DMS153 treated with DMSO at 0.1 percent for 48 hours (cell line): ENCODE results near the gene ACSS3.
"Not testable (repeated sequence)": the region's sequence is repeated elsewhere in the genome, so short reads cannot be mapped to it uniquely, and the experiment has no call there.

ENCODE experiments used
- DNase-seq: peaks from one replicate; lab custom pipeline; 2025; ENCODE audit not compliant: unreplicated experiment; lab: John Stamatoyannopoulos, UW

Gene ACSS3

GRCh38 chr12:81164827-81165226 lies 86.9 kb downstream of the ACSS3 start:
- no peak for DNase-seq

GRCh38 chr12:81166790-81167189 lies 88.9 kb downstream of the ACSS3 start:
- no peak for DNase-seq

DNA sequence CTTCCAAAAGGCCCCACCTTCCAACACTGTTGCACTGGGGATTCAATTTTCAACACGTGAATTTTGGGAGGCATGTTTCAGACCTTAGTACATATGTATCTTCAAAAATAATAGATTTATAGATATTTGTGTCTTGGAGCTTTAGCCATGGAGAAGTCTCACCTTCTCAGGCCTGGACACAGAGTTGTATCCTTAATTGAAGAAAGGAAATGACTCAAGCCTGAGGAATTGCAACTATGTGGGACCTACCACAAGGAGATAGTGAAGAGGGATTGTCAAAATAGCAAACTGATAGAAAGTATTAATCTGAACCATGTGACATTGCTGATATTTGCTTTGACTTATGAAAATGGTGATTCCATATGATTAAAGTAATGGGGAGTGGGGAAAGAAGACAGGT lies 89.8 kb downstream of the ACSS3 start:
- no peak for DNase-seq

GRCh38 chr12:81168445-81168844 lies 90.6 kb downstream of the ACSS3 start:
- no peak for DNase-seq

DNA sequence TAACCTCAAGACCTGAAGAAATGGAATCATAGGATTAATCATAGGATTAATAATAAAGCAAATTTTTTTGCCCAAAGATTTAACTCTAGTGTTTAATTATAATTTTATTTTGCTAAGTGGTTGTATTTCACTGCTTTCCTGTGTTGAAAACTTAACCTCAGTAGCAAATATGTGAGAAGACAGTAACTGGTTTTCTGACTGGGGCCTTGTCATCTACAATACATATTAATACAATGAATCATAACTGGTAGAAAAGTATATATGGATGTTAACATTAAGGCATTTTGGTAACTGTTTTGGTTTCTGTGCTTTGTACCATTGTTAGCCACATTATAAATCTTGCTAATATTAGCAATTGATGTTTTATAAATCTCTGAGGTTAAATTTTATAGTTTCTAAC lies 92.2 kb downstream of the ACSS3 start:
- DNase-seq, result no peak

- no peak for DNase-seq
Observed at GRCh38 chr12:81172851-81173250, 95.0 kb downstream of the ACSS3 start.

GRCh38 chr12:81174664-81175063 lies 96.8 kb downstream of the ACSS3 start:
- DNase-seq, result no peak

DNA sequence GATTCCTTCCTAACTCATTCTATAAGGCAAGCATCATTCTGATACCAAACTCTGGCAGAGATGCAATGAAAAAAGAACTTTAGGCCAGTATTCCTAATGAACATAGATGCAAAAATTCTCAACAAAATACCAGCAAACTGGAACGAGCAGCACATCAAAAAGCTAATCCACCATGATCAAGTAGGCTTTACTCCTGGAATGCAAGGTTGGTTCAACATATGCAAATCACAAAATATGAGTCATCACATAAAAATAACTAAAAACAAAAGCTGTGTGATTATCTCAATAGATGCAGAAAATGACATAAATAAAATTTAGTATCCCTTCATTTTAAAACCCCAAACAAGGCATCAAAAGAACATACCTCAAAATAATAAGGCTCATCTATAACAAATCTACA lies 98.9 kb downstream of the ACSS3 start:
- DNase-seq, result no peak

DNA sequence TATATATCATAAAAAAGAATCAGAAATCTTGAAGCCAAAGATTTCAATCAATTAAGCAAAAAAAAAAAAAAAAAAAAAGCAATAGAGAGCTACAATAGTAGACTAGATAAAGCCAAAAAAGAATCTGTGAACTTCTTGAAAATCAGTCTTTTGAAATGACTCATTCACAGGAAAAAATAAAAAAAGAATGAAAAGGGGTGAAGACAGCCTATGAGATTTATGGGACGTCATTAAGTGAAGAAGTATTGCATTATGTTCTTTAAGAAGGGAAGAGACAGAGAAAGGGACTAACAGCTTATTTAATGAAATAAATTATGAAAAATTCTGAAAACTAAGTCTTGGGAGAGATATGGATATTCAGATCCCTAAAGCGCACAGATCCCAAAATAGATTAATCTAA lies 103.8 kb downstream of the ACSS3 start:
- no peak for DNase-seq

DNA sequence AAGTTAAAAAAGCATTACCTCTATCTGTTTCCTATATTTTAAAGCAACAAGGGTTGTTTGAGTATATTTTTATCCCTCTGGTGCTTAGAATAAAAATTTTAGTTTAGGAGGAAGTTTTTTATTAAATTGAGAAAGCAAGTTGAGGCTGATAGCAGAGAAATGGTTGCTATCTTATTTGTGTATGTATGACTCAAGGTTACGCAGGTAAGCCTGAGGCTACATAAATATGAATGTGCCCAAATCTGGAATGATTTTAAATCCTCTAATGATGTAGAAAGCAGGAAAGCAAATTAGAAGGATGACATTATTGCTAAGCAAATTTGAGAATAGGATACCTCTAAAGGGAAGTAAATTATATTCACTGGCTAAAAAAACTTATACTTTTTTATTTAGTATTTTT lies 109.8 kb downstream of the ACSS3 start:
- no peak for DNase-seq

GRCh38 chr12:81196595-81196994 lies 118.7 kb downstream of the ACSS3 start:
- no peak for DNase-seq

- DNase-seq, result not testable (repeated sequence)
Observed at GRCh38 chr12:81200561-81200960, 122.7 kb downstream of the ACSS3 start.

DNA sequence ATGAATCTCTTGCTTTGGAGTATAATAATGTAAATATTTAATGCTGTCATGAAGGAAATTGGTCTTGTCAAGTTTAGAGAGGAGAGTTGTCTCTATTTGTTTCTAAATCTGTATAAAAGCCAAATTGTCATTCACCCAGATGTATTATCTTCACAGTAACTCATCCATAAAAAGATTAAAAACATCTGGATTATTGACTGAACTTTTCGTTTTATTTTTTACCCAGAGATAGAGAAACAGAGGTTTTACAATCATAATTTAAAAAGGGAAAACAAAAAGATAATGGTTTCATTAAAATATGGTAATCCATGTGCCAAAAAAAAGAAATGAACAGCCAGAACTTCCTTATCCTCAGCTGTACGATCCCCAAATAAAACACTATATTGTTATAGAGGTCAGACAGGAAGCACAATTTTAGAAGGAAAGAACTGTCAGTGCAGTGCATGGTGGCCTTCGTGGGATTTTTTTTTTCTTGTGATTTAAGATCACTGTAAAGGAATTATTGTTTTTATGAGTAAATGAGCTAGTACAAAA lies 125.9 kb downstream of the ACSS3 start:
- DNase-seq, result no peak

DNA sequence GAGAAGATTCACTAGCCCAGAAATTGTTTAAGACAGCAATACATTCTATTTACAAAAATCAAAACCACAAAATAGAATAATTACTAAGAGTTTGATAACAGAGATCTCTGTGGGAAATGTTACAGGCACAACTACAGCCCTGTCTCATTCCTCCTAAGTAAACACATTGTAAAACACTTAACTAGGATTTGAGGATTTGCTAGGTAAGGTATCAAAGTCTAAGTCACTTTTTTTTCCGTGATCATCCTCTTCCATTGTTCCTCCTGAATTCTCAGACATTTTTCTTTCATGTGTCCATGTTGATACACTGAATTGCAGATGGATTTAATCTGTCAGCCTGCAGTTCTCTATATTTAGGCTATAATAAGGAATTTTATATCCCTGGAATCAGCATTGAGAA lies 127.5 kb downstream of the ACSS3 start:
- no peak for DNase-seq

DNA sequence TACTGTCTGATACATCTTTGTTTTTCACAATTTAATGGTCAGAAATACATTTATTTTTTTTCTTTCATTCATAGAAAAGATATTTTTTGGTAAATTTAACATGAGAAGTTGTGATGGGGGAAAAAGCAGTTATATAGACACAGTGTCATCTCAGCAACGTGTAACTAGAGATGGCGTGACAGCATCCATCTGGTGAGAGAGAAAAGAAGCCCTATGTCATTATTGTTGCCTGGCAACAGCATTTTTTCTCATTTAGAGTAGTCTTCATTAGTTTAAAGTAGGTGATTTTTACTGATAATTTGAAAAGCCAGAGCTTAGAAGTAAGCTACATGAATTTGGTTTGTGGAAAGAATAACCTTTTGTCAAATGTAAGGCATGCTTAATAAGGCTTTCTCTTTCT lies 128.6 kb downstream of the ACSS3 start:
- peak; percentile 17 for DNase-seq

DNA sequence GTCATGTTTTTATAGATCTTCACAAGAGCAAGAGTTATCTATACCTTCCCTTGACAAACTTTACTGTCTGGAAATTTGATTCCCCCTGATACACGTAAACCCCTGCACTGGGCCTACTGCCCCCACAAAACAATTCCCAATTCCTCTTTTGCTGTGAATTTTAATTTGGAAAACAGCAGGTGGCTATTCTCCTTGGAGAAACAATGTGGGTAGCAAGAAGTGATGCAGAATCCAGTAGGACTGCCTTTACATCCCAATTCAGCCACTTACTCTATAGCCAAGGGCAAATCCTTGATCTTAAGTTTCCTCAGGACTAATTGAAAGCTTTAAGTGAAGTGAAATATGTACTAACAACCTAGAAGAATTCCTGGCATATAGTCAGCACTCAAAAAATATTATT lies 129.3 kb downstream of the ACSS3 start:
- DNase-seq, result no peak

DNA sequence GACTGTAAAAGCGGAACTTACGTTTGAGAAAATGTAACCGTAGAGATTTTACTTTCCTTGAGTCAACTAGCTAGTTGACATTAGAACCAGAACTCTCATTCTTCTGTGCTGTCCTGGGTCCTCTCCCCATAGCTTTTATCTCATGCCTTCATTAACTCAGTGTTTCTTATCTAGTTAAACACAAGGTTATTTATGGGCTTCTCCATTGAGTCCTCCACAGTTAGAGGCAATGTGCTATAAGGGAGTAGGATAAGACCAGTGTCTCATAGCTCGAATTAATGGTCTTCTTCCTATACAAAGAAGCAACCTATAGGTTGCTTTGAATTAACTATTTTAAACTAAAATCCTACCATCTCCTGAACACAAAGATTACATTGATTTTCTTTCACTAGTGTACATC lies 129.8 kb downstream of the ACSS3 start:
- DNase-seq, result no peak

GRCh38 chr12:81208187-81208911 lies 130.5 kb downstream of the ACSS3 start:
- no peak for DNase-seq

DNA sequence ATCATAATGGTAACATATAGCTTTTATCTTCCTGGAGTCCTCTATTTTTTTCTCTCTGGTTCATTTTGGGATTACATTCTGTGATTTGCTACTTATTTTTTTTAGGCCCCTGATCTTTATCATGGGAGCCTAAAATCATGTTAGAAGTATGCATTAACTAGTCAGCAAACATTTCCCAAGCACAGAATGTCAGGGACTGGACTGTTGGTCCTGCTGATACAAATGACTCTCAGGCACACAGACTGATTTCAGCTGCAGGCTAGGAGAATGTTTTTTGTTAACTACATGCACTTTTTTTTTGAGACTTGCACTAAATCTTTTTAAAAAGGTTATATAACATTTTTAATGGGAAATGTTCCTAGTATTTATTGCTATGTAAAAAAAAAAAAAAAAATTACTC lies 131.1 kb downstream of the ACSS3 start:
- DNase-seq, result no peak

DNA sequence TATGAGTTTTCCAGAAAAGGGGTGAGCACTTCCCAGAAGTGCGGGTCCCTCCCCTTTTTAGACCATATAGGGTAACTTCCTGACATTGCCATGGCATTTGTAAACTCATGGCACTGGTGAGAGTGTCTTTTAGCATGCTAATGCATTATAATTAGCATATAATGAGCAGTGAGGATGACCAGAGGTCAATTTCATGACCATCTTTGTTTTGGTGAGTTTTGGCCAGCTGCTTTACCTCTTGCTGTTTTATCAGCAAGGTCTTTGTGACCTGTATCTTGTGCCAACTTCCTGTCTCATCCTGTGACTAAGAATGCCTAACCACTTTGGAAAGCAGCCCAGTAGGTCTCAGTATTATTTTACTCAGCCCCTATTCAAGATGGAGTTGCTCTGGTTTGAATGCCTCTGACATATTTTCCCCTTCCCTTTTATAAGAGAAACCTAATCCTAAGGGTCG lies 131.9 kb downstream of the ACSS3 start:
- peak; percentile 47 for DNase-seq

GRCh38 chr12:81211306-81211705 lies 133.4 kb downstream of the ACSS3 start:
- DNase-seq, result no peak

GRCh38 chr12:81212996-81213696 lies 135.3 kb downstream of the ACSS3 start:
- no peak for DNase-seq
